MM.1S (cell line): ENCODE measurements around the gene CCNYL1.

Source experiments
- DNase-seq: peaks from one replicate; pipeline ENCODE4 v3.0.0-alpha.2; 2015
- H2AFZ ChIP-seq: fragments of 300-600 bp; sonication (generic); 2 replicates; pipeline ENCODE4 v1.6.0; 2016; ENCODE audit warnings: antibody characterized with exemption, low read length
- H3F3A ChIP-seq: fragments of 300-600 bp; sonication (generic); 2 replicates; pipeline ENCODE4 v1.6.1; 2016; ENCODE audit warnings: mild to moderate bottlenecking, antibody characterized with exemption, low read length, moderate library complexity, mixed read lengths; ENCODE audit not compliant: insufficient read depth
- H3K27ac ChIP-seq: fragments of 300-600 bp; sonication (generic); 2 replicates; pipeline ENCODE4 v1.5.1; 2016; ENCODE audit warnings: mild to moderate bottlenecking, low read length
- H3K27me3 ChIP-seq: fragments of 300-600 bp; sonication (generic); replicated peaks from 2 replicates; pipeline ENCODE4 v1.6.0; 2016; ENCODE audit warnings: low read length; ENCODE audit not compliant: insufficient read depth
- H3K36me3 ChIP-seq: fragments of 300-600 bp; sonication (generic); replicated peaks from 2 replicates; pipeline ENCODE4 v1.6.1; 2016; ENCODE audit warnings: mild to moderate bottlenecking, low read length, mixed read lengths; ENCODE audit not compliant: insufficient read depth
- H3K4me1 ChIP-seq: fragments of 300-600 bp; sonication (generic); 2 replicates; pipeline ENCODE4 v1.6.1; 2016; ENCODE audit warnings: low read length, mixed read lengths
- H3K4me2 ChIP-seq: fragments of 300-600 bp; sonication (generic); 2 replicates; pipeline ENCODE4 v1.6.0; 2016; ENCODE audit warnings: low read depth, low read length
- H3K4me3 ChIP-seq: fragments of 300-600 bp; sonication (generic); 2 replicates; pipeline ENCODE4 v1.5.1; 2016; ENCODE audit warnings: low read length, mixed read lengths
- H3K79me2 ChIP-seq: fragments of 300-600 bp; sonication (generic); 2 replicates; pipeline ENCODE4 v1.6.1; 2016; ENCODE audit warnings: mixed run types, low read length, mixed read lengths
- H3K9ac ChIP-seq: fragments of 300-600 bp; sonication (generic); 2 replicates; pipeline ENCODE4 v1.6.1; 2016; ENCODE audit warnings: low read length, mixed read lengths
- H3K9me2 ChIP-seq: fragments of 300-600 bp; sonication (generic); replicated peaks from 2 replicates; pipeline ENCODE4 v1.6.1; 2016; ENCODE audit warnings: mild to moderate bottlenecking, low read length, mixed read lengths; ENCODE audit not compliant: insufficient read depth
- H3K9me3 ChIP-seq: fragments of 300-600 bp; sonication (generic); replicated peaks from 2 replicates; pipeline ENCODE4 v1.6.1; 2016; ENCODE audit warnings: mild to moderate bottlenecking, low read length, mixed read lengths; ENCODE audit not compliant: insufficient read depth
- H4K20me1 ChIP-seq: fragments of 300-600 bp; sonication (generic); 2 replicates; pipeline ENCODE4 v1.6.1; 2016; ENCODE audit warnings: mild to moderate bottlenecking, low read length, moderate library complexity, mixed read lengths; ENCODE audit not compliant: insufficient read depth
- CTCF ChIP-seq: fragments of 300-600 bp; sonication (generic); IDR thresholded peaks from 2 replicates; pipeline ENCODE4 v1.5.1; 2016; ENCODE audit warnings: antibody characterized with exemption, low read length, mixed read lengths
- EZH2 ChIP-seq: fragments of 300-600 bp; sonication (generic); optimal IDR thresholded peaks from 2 replicates; pipeline ENCODE3; 2017; ENCODE audit warnings: low read depth, mild to moderate bottlenecking, antibody characterized with exemption, low read length, mixed read lengths
- EZH2phosphoT487 ChIP-seq: fragments of 300-600 bp; sonication (generic); IDR thresholded peaks from 2 replicates; pipeline ENCODE4 v1.6.1; 2018; ENCODE audit warnings: antibody characterized with exemption, low read length

The CCNYL1 gene

GRCh38 chr2:207783514-207783913, 72.1 kb downstream of the CCNYL1 start:
- no peaks in the 10 kb centered on the region for H4K20me1 ChIP-seq
- no peak overlapping the region for H3K27ac ChIP-seq
- TF ChIP-seq CTCF, result no peak
- no peak for TF ChIP-seq EZH2phosphoT487
- TF ChIP-seq EZH2, result no peak
- H3K36me3 ChIP-seq, result no peaks in the 10 kb centered on the region
- no peak overlapping the region for H3K9ac ChIP-seq
- no peak overlapping the region for H3K4me2 ChIP-seq
- DNase-seq, result no peak
- no peaks in the 10 kb centered on the region for H3K9me2 ChIP-seq
- H3K4me3 ChIP-seq, result no peak overlapping the region
- no peaks in the 10 kb centered on the region for H3K4me1 ChIP-seq
- no peaks in the 10 kb centered on the region for H3F3A ChIP-seq
- H3K79me2 ChIP-seq, result no peaks in the 10 kb centered on the region
- no peaks in the 10 kb centered on the region for H3K27me3 ChIP-seq
- H3K9me3 ChIP-seq, result no peaks in the 10 kb centered on the region
- H2AFZ ChIP-seq, result no peak overlapping the region

GRCh38 chr2:207784898-207785297, 73.5 kb downstream of the CCNYL1 start:
- H3K4me2 ChIP-seq, result no peak overlapping the region
- H2AFZ ChIP-seq, result no peak overlapping the region
- H3K27me3 ChIP-seq, result no peaks in the 10 kb centered on the region
- no peak overlapping the region for H3K4me3 ChIP-seq
- no peaks in the 10 kb centered on the region for H3K9me3 ChIP-seq
- H3K27ac ChIP-seq, result no peak overlapping the region
- no peaks in the 10 kb centered on the region for H3K9me2 ChIP-seq
- no peaks in the 10 kb centered on the region for H3K36me3 ChIP-seq
- no peaks in the 10 kb centered on the region for H4K20me1 ChIP-seq
- H3F3A ChIP-seq, result no peaks in the 10 kb centered on the region
- no peaks in the 10 kb centered on the region for H3K4me1 ChIP-seq
- no peaks in the 10 kb centered on the region for H3K79me2 ChIP-seq
- no peak for DNase-seq
- no peak overlapping the region for H3K9ac ChIP-seq
- TF ChIP-seq EZH2 (no peak), CTCF (no peak), EZH2phosphoT487 (no peak)

GRCh38 chr2:207787017-207787416, 75.6 kb downstream of the CCNYL1 start:
- Histone ChIP-seq H4K20me1 (no peaks in the 10 kb centered on the region), H3K4me3 (no peak overlapping the region), H3K4me1 (no peaks in the 10 kb centered on the region), H3K9ac (no peak overlapping the region), H3K36me3 (no peaks in the 10 kb centered on the region), H2AFZ (no peak overlapping the region), H3K4me2 (no peak overlapping the region), H3K27ac (no peak overlapping the region), H3K79me2 (no peaks in the 10 kb centered on the region), H3K9me3 (no peaks in the 10 kb centered on the region), H3K27me3 (no peaks in the 10 kb centered on the region), H3K9me2 (no peaks in the 10 kb centered on the region), H3F3A (no peaks in the 10 kb centered on the region)
- DNase-seq, result no peak
- TF ChIP-seq EZH2 (no peak), CTCF (no peak), EZH2phosphoT487 (no peak)
